WTC11 (cell line): Measurements from ENCODE around the gene RPS15A. TPM values are rescaled to one million over a fixed set of nuclear protein-coding genes. Genes with fewer than 3 reads are reported as not detected.
A peak's percentile ranks its signal among the peaks of the same experiment; 100 is the strongest.

Experiments used
- ARID4B ChIP-seq: sonication (generic); formaldehyde crosslinking; IDR thresholded peaks from 2 replicates; pipeline ENCODE4 v1.8.0; 2023; ENCODE audit warnings: missing genetic modification reagents, mild to moderate bottlenecking, borderline replicate concordance
- ATF2 ChIP-seq: sonication (generic); formaldehyde crosslinking; IDR thresholded peaks from 2 replicates; pipeline ENCODE4 v1.8.1; 2022; ENCODE audit warnings: low read depth, missing genetic modification reagents, borderline replicate concordance
- ATF6 ChIP-seq: sonication (generic); formaldehyde crosslinking; IDR thresholded peaks from 2 replicates; pipeline ENCODE4 v1.8.1; 2023; ENCODE audit warnings: mild to moderate bottlenecking, missing genetic modification reagents
- CBFB ChIP-seq: sonication (generic); formaldehyde crosslinking; IDR thresholded peaks from 2 replicates; pipeline ENCODE4 v1.8.1; 2022; ENCODE audit warnings: mild to moderate bottlenecking, low read depth, missing genetic modification reagents
- CREM ChIP-seq: sonication (generic); formaldehyde crosslinking; IDR thresholded peaks from 2 replicates; pipeline ENCODE4 v1.8.1; 2022; ENCODE audit warnings: mild to moderate bottlenecking, missing genetic modification reagents, moderate library complexity
- E2F5 ChIP-seq: sonication (generic); formaldehyde crosslinking; IDR thresholded peaks from 2 replicates; pipeline ENCODE4 v1.8.1; 2022; ENCODE audit warnings: mild to moderate bottlenecking, moderate library complexity, missing genetic modification reagents
- ERG ChIP-seq: fragments of 250-450 bp; sonication (Bioruptor Pico); IDR thresholded peaks from 2 replicates; pipeline ENCODE4 v1.8.0; 2021; ENCODE audit warnings: mild to moderate bottlenecking
- FOXJ3 ChIP-seq: sonication (generic); formaldehyde crosslinking; IDR thresholded peaks from 2 replicates; pipeline ENCODE4 v1.9.0; 2021; ENCODE audit warnings: missing genetic modification reagents, mild to moderate bottlenecking, borderline replicate concordance
- IRF2 ChIP-seq: sonication (generic); formaldehyde crosslinking; IDR thresholded peaks from 2 replicates; pipeline ENCODE4 v1.8.0; 2022; ENCODE audit warnings: low read depth, missing genetic modification reagents, borderline replicate concordance
- JAZF1 ChIP-seq: fragments of 250-450 bp; sonication (Bioruptor Pico); IDR thresholded peaks from 2 replicates; pipeline ENCODE4 v1.9.0; 2021; ENCODE audit warnings: moderate library complexity, mild to moderate bottlenecking, inconsistent platforms
- JUN ChIP-seq: sonication (generic); formaldehyde crosslinking; IDR thresholded peaks from 2 replicates; pipeline ENCODE4 v1.8.0; 2023; ENCODE audit warnings: mild to moderate bottlenecking, missing genetic modification reagents
- MAX ChIP-seq: sonication (generic); formaldehyde crosslinking; IDR thresholded peaks from 2 replicates; pipeline ENCODE4 v1.8.0; 2022; ENCODE audit warnings: mild to moderate bottlenecking, missing genetic modification reagents
- MXD4 ChIP-seq: fragments of 250-450 bp; sonication (Bioruptor Pico); IDR thresholded peaks from 2 replicates; pipeline ENCODE4 v1.8.0; 2021; ENCODE audit warnings: mild to moderate bottlenecking, moderate library complexity, borderline replicate concordance
- SMAD3 ChIP-seq: sonication (generic); formaldehyde crosslinking; IDR thresholded peaks from 2 replicates; pipeline ENCODE4 v1.8.0; 2022; ENCODE audit warnings: missing genetic modification reagents, mild to moderate bottlenecking, borderline replicate concordance
- TEAD1 ChIP-seq: sonication (generic); formaldehyde crosslinking; IDR thresholded peaks from 2 replicates; pipeline ENCODE4 v1.8.0; 2022; ENCODE audit warnings: mild to moderate bottlenecking, missing genetic modification reagents
- ZNF263 ChIP-seq: sonication (generic); formaldehyde crosslinking; IDR thresholded peaks from 2 replicates; pipeline ENCODE4 v1.8.1; 2022; ENCODE audit warnings: low read depth, mild to moderate bottlenecking, moderate library complexity, missing genetic modification reagents
- ZNF281 ChIP-seq: sonication (generic); formaldehyde crosslinking; IDR thresholded peaks from 2 replicates; pipeline ENCODE4 v1.8.0; 2023; ENCODE audit warnings: mild to moderate bottlenecking, missing genetic modification reagents
- ZNF396 ChIP-seq: fragments of 250-450 bp; sonication (Bioruptor Pico); IDR thresholded peaks from 2 replicates; pipeline ENCODE4 v1.8.0; 2021; ENCODE audit warnings: mild to moderate bottlenecking, moderate library complexity, borderline replicate concordance
- ZNF423 ChIP-seq: fragments of 250-450 bp; sonication (Bioruptor Pico); IDR thresholded peaks from 2 replicates; pipeline ENCODE4 v2.1.2; 2022; ENCODE audit warnings: mild to moderate bottlenecking, moderate library complexity
- ZNF671 ChIP-seq: fragments of 250-450 bp; sonication (Bioruptor Pico); IDR thresholded peaks from 2 replicates; pipeline ENCODE4 v1.8.0; 2021; ENCODE audit warnings: mild to moderate bottlenecking
- total RNA-seq: library from RNA; stranded (reverse); gene quantifications from 3 replicates; pipeline ENCODE4 v1.2.3, GENCODE V29; 2021

Gene RPS15A
- total RNA-seq, 1 experiment from 2014 or later, result 1,612 TPM

- no peak; the same call in 1 of the 2 replicates for TF ChIP-seq ARID4B (CRISPR knock-in tag)
- no peak for TF ChIP-seq CBFB
- TF ChIP-seq ZNF423 (CRISPR knock-in tag), result no peak
- peak; percentile 59 for TF ChIP-seq TEAD1 (CRISPR knock-in tag)
- TF ChIP-seq MAX, result peak; percentile 96
- no peak for TF ChIP-seq ERG (CRISPR knock-in tag)
- 0 out of 2 replicates have a peak, but pooled peaks have one; percentile 78 for TF ChIP-seq SMAD3 (CRISPR knock-in tag)
- TF ChIP-seq JUN (CRISPR knock-in tag), result peak; percentile 80; the same call in 1 of the 2 replicates
- peak; percentile 86 for TF ChIP-seq CREM (CRISPR knock-in tag)
- TF ChIP-seq FOXJ3, result no peak
- TF ChIP-seq MXD4, result no peak
- no peak for TF ChIP-seq ZNF671 (CRISPR knock-in tag)
- TF ChIP-seq ATF2, result no peak
- TF ChIP-seq IRF2 (CRISPR knock-in tag), result no peak
- TF ChIP-seq ZNF281, result 0 out of 2 replicates have a peak, but pooled peaks have one; percentile 34
- TF ChIP-seq ATF6 (CRISPR knock-in tag), result no peak
- TF ChIP-seq JAZF1, result no peak
- TF ChIP-seq E2F5, result peak; percentile 83
- TF ChIP-seq ZNF263 (CRISPR knock-in tag), result no peak
- no peak for TF ChIP-seq ZNF396
Measured at GRCh38 chr16:18789850-18790706, at the start of gene RPS15A (continued).
